ENCODE data around the gene VPS13A.

DNA sequence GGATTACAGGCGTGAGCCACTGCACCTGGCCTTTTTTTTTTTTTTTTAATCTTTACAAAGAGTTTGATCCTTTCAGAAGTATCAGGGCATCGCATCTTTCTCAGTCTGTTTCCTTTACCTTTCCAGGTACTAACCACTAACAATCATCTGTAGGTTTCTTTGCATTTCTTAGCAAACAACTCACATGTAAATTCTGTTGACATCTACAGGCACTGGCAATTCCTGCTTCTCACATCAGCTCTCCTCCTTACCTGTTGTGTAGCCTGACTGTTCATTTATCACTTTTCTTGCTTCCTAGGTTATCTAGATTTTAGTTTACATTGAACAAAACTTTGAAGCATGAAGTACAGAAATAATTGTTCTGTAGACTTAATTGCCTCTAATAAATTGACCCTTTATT is 27.5 kb upstream of the VPS13A start:
- TF ChIP-seq, protein P1, sequence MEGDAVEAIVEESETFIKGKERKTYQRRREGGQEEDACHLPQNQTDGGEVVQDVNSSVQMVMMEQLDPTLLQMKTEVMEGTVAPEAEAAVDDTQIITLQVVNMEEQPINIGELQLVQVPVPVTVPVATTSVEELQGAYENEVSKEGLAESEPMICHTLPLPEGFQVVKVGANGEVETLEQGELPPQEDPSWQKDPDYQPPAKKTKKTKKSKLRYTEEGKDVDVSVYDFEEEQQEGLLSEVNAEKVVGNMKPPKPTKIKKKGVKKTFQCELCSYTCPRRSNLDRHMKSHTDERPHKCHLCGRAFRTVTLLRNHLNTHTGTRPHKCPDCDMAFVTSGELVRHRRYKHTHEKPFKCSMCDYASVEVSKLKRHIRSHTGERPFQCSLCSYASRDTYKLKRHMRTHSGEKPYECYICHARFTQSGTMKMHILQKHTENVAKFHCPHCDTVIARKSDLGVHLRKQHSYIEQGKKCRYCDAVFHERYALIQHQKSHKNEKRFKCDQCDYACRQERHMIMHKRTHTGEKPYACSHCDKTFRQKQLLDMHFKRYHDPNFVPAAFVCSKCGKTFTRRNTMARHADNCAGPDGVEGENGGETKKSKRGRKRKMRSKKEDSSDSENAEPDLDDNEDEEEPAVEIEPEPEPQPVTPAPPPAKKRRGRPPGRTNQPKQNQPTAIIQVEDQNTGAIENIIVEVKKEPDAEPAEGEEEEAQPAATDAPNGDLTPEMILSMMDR (conservative IDR thresholded peaks at IDR 0.05; ENCODE audit: low read length): no peak
- no peak for TF ChIP-seq EZH2phosphoT487 (IDR thresholded peaks at IDR 0.05; ENCODE audit: borderline replicate concordance, low read depth, low read length)
